ENCODE measurements around the gene KRTAP12-2.

KRTAP12-2 gene

GRCh38 chr21:44709426-44710293 is 42.9 kb upstream of the KRTAP12-2 start:
- H3K9ac ChIP-seq, result no peak overlapping the region
- no peaks in the 10 kb centered on the region for H3K36me3 ChIP-seq (ENCODE audit: insufficient read depth)
- TF ChIP-seq CTCF (conservative IDR thresholded peaks at IDR 0.05; ENCODE audit: low read depth, low read length), result no peak
- no peaks in the 10 kb centered on the region for H3K79me2 ChIP-seq (ENCODE audit: insufficient read depth, low read depth)
- H3K27ac ChIP-seq, result no peak overlapping the region
- H4K20me1 ChIP-seq (ENCODE audit: insufficient read depth), result no peaks in the 10 kb centered on the region
- H2AFZ ChIP-seq (ENCODE audit: low read depth), result no peak overlapping the region
- H3K4me3 ChIP-seq (IDR thresholded peaks at IDR 0.05; ENCODE audit: insufficient read depth, low read depth, low read length), result no peak overlapping the region
- peaks cover 87% of the 10 kb centered on the region for H3K27me3 ChIP-seq (ENCODE audit: insufficient read depth, low read depth)
- H3K4me1 ChIP-seq (ENCODE audit: low read depth, poor library complexity, severe bottlenecking), result no peaks in the 10 kb centered on the region
- no peak overlapping the region for H3K4me2 ChIP-seq

- H3K27me3 ChIP-seq (ENCODE audit: insufficient read depth, low read depth), result peaks cover 86% of the 10 kb centered on the region
- H4K20me1 ChIP-seq (ENCODE audit: insufficient read depth), result no peaks in the 10 kb centered on the region
- no peak overlapping the region for H3K4me3 ChIP-seq (IDR thresholded peaks at IDR 0.05; ENCODE audit: insufficient read depth, low read depth, low read length)
- H3K79me2 ChIP-seq (ENCODE audit: insufficient read depth, low read depth), result no peaks in the 10 kb centered on the region
- H2AFZ ChIP-seq (ENCODE audit: low read depth), result no peak overlapping the region
- no peaks in the 10 kb centered on the region for H3K4me1 ChIP-seq (ENCODE audit: low read depth, poor library complexity, severe bottlenecking)
- H3K36me3 ChIP-seq (ENCODE audit: insufficient read depth), result no peaks in the 10 kb centered on the region
- no peak for TF ChIP-seq CTCF (conservative IDR thresholded peaks at IDR 0.05; ENCODE audit: low read depth, low read length)
- H3K27ac ChIP-seq, result no peak overlapping the region
- H3K9ac ChIP-seq, result no peak overlapping the region
- H3K4me2 ChIP-seq, result no peak overlapping the region
These were observed 42.2 kb upstream of the KRTAP12-2 start for GRCh38 chr21:44708866-44709425.

GRCh38 chr21:44708213-44708865 is 41.6 kb upstream of the KRTAP12-2 start:
- H3K79me2 ChIP-seq (ENCODE audit: insufficient read depth, low read depth), result no peaks in the 10 kb centered on the region
- peaks cover 86% of the 10 kb centered on the region for H3K27me3 ChIP-seq (ENCODE audit: insufficient read depth, low read depth)
- no peak overlapping the region for H3K27ac ChIP-seq
- H3K4me3 ChIP-seq (IDR thresholded peaks at IDR 0.05; ENCODE audit: insufficient read depth, low read depth, low read length), result no peak overlapping the region
- no peak overlapping the region for H3K4me2 ChIP-seq
- H3K36me3 ChIP-seq (ENCODE audit: insufficient read depth), result no peaks in the 10 kb centered on the region
- H4K20me1 ChIP-seq (ENCODE audit: insufficient read depth), result no peaks in the 10 kb centered on the region
- no peak overlapping the region for H3K9ac ChIP-seq
- TF ChIP-seq CTCF (conservative IDR thresholded peaks at IDR 0.05; ENCODE audit: low read depth, low read length), result no peak
- no peak overlapping the region for H2AFZ ChIP-seq (ENCODE audit: low read depth)
- H3K4me1 ChIP-seq (ENCODE audit: low read depth, poor library complexity, severe bottlenecking), result no peaks in the 10 kb centered on the region

GRCh38 chr21:44706706-44707581 is 40.2 kb upstream of the KRTAP12-2 start:
- H3K4me1 ChIP-seq (ENCODE audit: low read depth, poor library complexity, severe bottlenecking), result no peaks in the 10 kb centered on the region
- no peaks in the 10 kb centered on the region for H3K79me2 ChIP-seq (ENCODE audit: insufficient read depth, low read depth)
- no peak overlapping the region for H3K4me3 ChIP-seq (IDR thresholded peaks at IDR 0.05; ENCODE audit: insufficient read depth, low read depth, low read length)
- no peak overlapping the region for H2AFZ ChIP-seq (ENCODE audit: low read depth)
- peaks cover 80% of the 10 kb centered on the region for H3K27me3 ChIP-seq (ENCODE audit: insufficient read depth, low read depth)
- H3K36me3 ChIP-seq (ENCODE audit: insufficient read depth), result no peaks in the 10 kb centered on the region
- H3K27ac ChIP-seq, result no peak overlapping the region
- no peaks in the 10 kb centered on the region for H4K20me1 ChIP-seq (ENCODE audit: insufficient read depth)
- no peak overlapping the region for H3K4me2 ChIP-seq
- no peak overlapping the region for H3K9ac ChIP-seq
- no peak for TF ChIP-seq CTCF (conservative IDR thresholded peaks at IDR 0.05; ENCODE audit: low read depth, low read length)

Measured in KMS-11 (cell line).